Epithelial cell of proximal tubule (primary cell): ENCODE measurements around the gene CMTM2. TPM values are rescaled to one million over a fixed set of nuclear protein-coding genes. Genes with fewer than 3 reads are reported as not detected.

Source experiments
- DNase-seq: peaks from one replicate; pipeline ENCODE4 v3.0.0-alpha.2; 2011; ENCODE audit warnings: low read depth
- H3K4me3 ChIP-seq: 2 replicates; pipeline ENCODE4 v1.5.1; 2011; ENCODE audit warnings: low read depth, mild to moderate bottlenecking, low read length
- total RNA-seq: library from RNA; depleted of rRNA; stranded (reverse); fragments of >200 nt; gene quantifications from 2 replicates; pipeline ENCODE4 v1.2.3, GENCODE V29; 2015
- TF ChIP-seq, protein P1 (sequence below): conservative IDR thresholded peaks from 2 replicates; pipeline ENCODE4 v1.5.1; 2012; ENCODE audit warnings: low read depth, mild to moderate bottlenecking, low read length

CMTM2 gene
- total RNA-seq, 1 donor from 2014 or later, result 1.8 TPM

DNA sequence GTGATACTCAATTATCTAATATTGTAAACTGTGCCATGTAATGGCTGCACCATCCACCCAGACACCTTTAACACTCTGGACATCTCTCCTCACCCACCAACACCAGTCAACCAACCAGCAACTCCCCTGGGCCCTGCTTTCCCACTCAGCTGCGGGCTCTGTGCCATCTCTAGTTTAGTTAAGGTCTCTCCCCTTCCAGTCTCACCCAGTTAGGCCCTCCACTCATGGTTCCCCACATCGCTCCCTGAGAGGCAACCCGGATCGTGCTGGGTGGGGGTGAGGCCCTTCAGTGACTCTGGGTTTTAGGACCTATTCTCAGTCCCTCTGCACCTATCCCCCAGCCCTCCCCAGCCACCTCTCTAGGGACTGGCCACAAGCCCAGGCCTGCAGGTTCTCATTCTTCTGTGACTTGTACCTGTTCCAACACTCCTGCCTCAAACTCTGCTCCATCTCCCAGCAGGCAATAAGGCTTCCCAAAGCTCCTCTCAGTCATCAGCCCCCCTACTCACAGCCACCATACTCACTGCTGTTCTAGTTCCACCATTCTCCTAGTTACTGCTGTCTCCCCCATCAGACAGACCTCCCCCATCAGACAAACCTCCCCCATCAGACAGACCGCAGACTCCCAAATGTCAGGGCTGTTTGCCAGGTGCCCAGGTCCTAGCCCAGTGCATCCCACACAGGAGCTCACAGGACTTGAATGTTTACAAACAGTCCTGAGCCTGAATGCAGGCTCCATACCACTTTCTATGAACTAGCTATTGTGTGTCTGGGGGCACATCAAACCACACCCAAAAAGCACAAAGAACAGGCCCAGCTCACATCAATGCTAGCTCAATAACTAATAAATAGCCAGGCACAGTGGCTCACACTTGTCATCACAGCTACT, 31.9 kb upstream of the CMTM2 start:
- DNase-seq, result no peak
- TF ChIP-seq, protein P1, sequence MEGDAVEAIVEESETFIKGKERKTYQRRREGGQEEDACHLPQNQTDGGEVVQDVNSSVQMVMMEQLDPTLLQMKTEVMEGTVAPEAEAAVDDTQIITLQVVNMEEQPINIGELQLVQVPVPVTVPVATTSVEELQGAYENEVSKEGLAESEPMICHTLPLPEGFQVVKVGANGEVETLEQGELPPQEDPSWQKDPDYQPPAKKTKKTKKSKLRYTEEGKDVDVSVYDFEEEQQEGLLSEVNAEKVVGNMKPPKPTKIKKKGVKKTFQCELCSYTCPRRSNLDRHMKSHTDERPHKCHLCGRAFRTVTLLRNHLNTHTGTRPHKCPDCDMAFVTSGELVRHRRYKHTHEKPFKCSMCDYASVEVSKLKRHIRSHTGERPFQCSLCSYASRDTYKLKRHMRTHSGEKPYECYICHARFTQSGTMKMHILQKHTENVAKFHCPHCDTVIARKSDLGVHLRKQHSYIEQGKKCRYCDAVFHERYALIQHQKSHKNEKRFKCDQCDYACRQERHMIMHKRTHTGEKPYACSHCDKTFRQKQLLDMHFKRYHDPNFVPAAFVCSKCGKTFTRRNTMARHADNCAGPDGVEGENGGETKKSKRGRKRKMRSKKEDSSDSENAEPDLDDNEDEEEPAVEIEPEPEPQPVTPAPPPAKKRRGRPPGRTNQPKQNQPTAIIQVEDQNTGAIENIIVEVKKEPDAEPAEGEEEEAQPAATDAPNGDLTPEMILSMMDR, result no peak
- H3K4me3 ChIP-seq, result no peak overlapping the region

DNA sequence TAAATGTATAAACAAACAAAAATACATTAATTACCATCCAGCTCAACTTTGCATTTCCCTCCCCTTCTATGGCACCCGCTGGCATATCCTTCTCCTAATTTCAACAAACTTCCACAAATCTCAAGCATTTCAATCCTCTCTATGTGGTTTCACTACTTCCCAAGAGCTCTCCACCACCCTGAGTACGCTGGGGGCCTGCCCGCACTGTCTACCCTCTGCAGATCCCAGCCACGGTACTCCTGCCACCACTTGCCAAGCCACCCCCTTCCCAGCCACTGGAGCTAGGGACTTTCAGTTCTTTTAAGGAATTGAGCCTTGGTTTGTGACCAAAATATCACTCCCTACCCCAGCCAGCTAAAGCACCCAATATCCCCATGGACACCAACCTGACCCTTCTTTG, 31.2 kb upstream of the CMTM2 start:
- DNase-seq, result no peak
- TF ChIP-seq, protein P1, result no peak
- no peak overlapping the region for H3K4me3 ChIP-seq

DNA sequence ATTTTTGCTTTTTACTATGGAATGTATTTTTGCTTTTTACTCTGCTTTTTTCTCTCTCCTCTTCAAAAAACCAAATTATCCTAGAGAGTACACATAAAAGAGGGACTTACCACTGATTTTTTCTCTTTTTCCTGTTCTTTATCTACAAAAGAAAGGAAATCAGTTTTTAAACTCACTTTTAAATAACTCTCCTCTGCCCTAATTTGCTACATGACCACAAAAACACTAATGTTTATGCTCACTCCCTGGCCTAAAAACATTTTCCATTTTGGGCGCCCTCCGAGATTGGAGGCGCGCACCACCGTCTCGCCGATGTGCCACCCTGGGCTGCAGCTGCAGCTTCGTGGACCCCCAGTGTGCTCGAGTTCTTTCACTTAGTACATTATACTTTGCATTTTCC, 30.4 kb upstream of the CMTM2 start:
- H3K4me3 ChIP-seq, result peak overlapping the region; percentile 84
- DNase-seq, result no peak
- TF ChIP-seq, protein P1, result no peak

DNA sequence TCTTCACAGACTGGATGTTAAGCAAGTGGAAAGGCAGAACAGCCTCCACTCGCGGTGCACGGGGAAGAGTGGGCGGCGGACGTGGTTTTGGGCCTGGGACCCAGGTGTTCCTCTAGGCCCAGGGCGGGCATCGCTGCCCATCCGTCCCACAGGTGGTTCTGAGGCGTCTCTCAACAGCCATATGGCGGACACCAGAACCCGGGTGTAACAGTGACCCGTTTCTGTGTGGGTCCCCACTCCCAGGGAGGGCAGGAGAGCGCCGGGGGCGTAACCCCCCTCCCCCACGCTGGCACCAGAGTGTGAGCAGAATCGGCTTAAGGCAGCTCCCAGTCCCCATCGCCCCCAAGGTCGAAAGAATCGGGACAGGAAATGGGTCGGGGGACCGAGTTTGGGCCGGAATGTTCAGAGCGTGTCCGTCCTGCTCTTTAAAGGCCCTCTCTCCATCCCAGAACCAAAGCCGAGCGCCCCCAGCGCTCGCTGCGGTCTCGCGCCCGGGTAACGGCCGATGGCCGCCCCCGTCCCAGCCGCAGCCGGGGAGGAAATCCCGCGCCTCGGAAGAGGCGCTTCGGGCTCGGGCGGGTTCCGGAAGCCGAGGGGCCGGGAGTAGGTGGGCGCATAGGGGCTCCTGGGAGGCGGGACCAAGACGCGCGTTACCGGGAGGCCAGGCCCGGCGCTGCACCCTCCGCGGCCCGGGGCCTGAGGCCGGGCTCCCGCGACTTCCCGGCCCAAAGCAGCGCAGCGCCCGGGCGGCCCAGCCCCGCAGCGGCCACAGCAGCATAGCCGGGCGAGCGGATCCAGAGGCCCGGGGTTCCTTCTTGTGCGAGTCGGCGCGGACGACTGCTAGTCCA, 29.8 kb upstream of the CMTM2 start, which contains the start of gene TK2:
TSS of gene TK2 (minus strand) at position 839 of the 848 bp plus-strand sequence. CDS start at position 778, 61 bp downstream.
- H3K4me3 ChIP-seq, result peak within 1 kb of the TSS; percentile 84
- TF ChIP-seq, protein P1, result peak; percentile 30
- no peak for DNase-seq

DNA sequence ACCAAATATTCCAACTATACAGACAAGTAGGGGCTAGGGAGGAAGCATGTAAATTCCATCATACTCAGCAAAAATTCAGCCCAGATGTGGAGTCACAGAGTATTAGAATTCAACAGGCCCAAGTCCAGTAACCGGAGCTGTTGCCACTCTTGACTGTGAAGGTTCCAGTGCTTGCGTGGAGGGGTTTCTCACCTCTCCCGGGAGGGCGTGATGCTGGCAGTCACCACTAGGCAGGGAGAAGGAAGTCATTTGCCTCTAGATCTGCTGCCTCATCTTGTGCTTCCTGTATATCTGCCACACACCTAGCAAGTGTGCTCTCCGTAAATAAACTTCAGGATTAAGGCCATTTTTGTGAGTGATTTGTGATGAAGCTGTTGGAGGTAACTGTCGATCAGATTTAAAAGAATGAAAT, 27.9 kb upstream of the CMTM2 start:
- DNase-seq, result no peak
- H3K4me3 ChIP-seq, result no peak overlapping the region
- TF ChIP-seq, protein P1, result peak; percentile 44

DNA sequence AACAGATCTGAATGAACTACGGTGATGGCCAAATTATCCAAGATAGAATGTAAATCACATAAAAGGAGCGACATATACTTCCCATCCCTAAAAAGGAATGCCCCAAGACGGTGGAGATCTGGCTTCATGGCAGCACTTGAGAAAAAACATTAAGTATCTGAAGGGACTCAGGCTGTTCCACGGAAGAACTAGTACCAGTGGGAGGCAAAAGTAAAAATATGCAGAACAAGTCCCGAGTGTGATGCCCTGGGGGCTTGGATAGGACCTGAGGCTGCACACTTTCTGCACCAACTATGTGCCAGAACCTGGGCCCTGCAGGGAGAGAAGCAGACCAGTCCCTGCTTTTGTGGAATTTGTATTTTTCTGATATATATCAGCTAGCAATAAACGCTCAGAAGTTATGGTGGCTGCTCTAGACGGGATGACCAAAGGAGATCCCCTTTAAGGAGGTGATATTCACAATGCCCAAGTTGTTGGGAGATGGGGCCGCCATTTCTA, 27.4 kb upstream of the CMTM2 start:
- TF ChIP-seq, protein P1, result no peak
- DNase-seq, result no peak
- H3K4me3 ChIP-seq, result peak overlapping the region; percentile 70
